ENCODE results near the gene ZBTB12. TPM values are rescaled to one million over a fixed set of nuclear protein-coding genes. Genes with fewer than 3 reads are reported as not detected.

The ZBTB12 gene
- total and polyA plus RNA-seq, 3 experiments from 2014 or later = 3.5 to 4.3 TPM; not detected in 1

- peak; percentile 17 to 71 (median 35) for DNase-seq
- Histone ChIP-seq H3K4me1 (ENCODE audit: insufficient read depth, low read length) (no peaks in the 10 kb centered on the region), H3K27me3 (ENCODE audit: insufficient read depth, low read length, poor library complexity, severe bottlenecking) (no peaks in the 10 kb centered on the region), H3K4me3 (ENCODE audit: low read length) (no peak overlapping the region), H3K36me3 (ENCODE audit: insufficient read depth, low read length) (peaks cover 47% of the 10 kb centered on the region), H3K27ac (ENCODE audit: low read depth, low read length) (no peak overlapping the region), H3K9me3 (ENCODE audit: low read length) (no peaks in the 10 kb centered on the region)
- Mint-ChIP-seq H3K27ac (peak overlapping the region in 1 of 8 donors; percentile 76), H3K27me3 (no peaks in the 10 kb centered on the region), H3K4me3 (no peak overlapping the region), H3K4me1 (peaks cover 0 to 3% (median 0%) of the 10 kb centered on the region in 3 donors), H3K36me3 (peaks cover 4 to 90% (median 14%) of the 10 kb centered on the region in 3 donors), H3K9me3 (no peaks in the 10 kb centered on the region)
- CTCF ChIA-PET = interaction anchor here (1.0 to 3.1 kb wide), 7 partner anchors 10 to 119 kb away, joined by 3 to 11 read pairs (median 3); partner anchors contain the start of genes EHMT2, NEU1 and SKIC2
- POLR2A ChIA-PET = interaction anchor here (1.5 kb wide), 1 partner anchor 9 kb away, joined by 6 read pairs; the partner anchor contains the start of gene EHMT2
These were observed 13.3 kb downstream of the ZBTB12 start for GRCh38 chr6:31888276-31889258.

GRCh38 chr6:31887173-31888007 lies 14.5 kb downstream of the ZBTB12 start:
- H3K27ac Mint-ChIP-seq = peak overlapping the region in 1 of 8 donors; percentile 38
- no peaks in the 10 kb centered on the region for H3K9me3 Mint-ChIP-seq
- Histone ChIP-seq H3K4me1 (ENCODE audit: insufficient read depth, low read length) (no peaks in the 10 kb centered on the region), H3K27me3 (ENCODE audit: insufficient read depth, low read length, poor library complexity, severe bottlenecking) (no peaks in the 10 kb centered on the region), H3K27ac (ENCODE audit: low read depth, low read length) (no peak overlapping the region), H3K4me3 (ENCODE audit: low read length) (no peak overlapping the region), H3K9me3 (ENCODE audit: low read length) (no peaks in the 10 kb centered on the region), H3K36me3 (ENCODE audit: insufficient read depth, low read length) (peaks cover 50% of the 10 kb centered on the region)
- H3K36me3 Mint-ChIP-seq = peaks cover 4 to 90% (median 13%) of the 10 kb centered on the region in 3 donors
- DNase-seq = no peak
- H3K27me3 Mint-ChIP-seq = no peaks in the 10 kb centered on the region
- CTCF ChIA-PET = interaction anchor here (1.0 to 3.1 kb wide), 3 partner anchors 11 to 150 kb away, joined by 3 to 11 read pairs (median 3); partner anchors contain the start of gene EHMT2
- H3K4me3 Mint-ChIP-seq = no peak overlapping the region
- POLR2A ChIA-PET = interaction anchor here (1.5 kb wide), 1 partner anchor 10 kb away, joined by 6 read pairs; the partner anchor contains the start of gene EHMT2
- peaks cover 0 to 3% (median 0%) of the 10 kb centered on the region in 3 donors for H3K4me1 Mint-ChIP-seq

- no peak overlapping the region for H3K4me3 Mint-ChIP-seq
- no peaks in the 10 kb centered on the region for H3K27me3 Mint-ChIP-seq
- ChIA-PET CTCF (interaction anchor here (1.1 kb wide), 1 partner anchor 149 kb away, joined by 3 read pairs; no protein-coding TSS in a partner anchor), POLR2A (no interaction called here)
- Histone ChIP-seq H3K4me1 (ENCODE audit: insufficient read depth, low read length) (no peaks in the 10 kb centered on the region), H3K27ac (ENCODE audit: low read depth, low read length) (no peak overlapping the region), H3K4me3 (ENCODE audit: low read length) (no peak overlapping the region), H3K27me3 (ENCODE audit: insufficient read depth, low read length, poor library complexity, severe bottlenecking) (no peaks in the 10 kb centered on the region), H3K36me3 (ENCODE audit: insufficient read depth, low read length) (peaks cover 49% of the 10 kb centered on the region), H3K9me3 (ENCODE audit: low read length) (no peaks in the 10 kb centered on the region)
- H3K27ac Mint-ChIP-seq = peak overlapping the region in 1 of 8 donors; percentile 48
- peaks cover 5 to 89% (median 15%) of the 10 kb centered on the region in 3 donors for H3K36me3 Mint-ChIP-seq
- peaks cover 0 to 3% (median 0%) of the 10 kb centered on the region in 3 donors for H3K4me1 Mint-ChIP-seq
- no peaks in the 10 kb centered on the region for H3K9me3 Mint-ChIP-seq
- no peak for DNase-seq
These were observed 15.3 kb downstream of the ZBTB12 start for GRCh38 chr6:31886541-31886991.

GRCh38 chr6:31884528-31885035 lies 17.3 kb downstream of the ZBTB12 start:
- no peak overlapping the region for H3K4me3 ChIP-seq (ENCODE audit: low read length)
- H3K4me1 ChIP-seq (ENCODE audit: insufficient read depth, low read length) = no peaks in the 10 kb centered on the region
- H3K36me3 ChIP-seq (ENCODE audit: insufficient read depth, low read length) = peaks cover 47% of the 10 kb centered on the region
- no peak for DNase-seq
- H3K4me1 Mint-ChIP-seq = peaks cover 0 to 2% (median 0%) of the 10 kb centered on the region in 3 donors
- ChIA-PET CTCF (interaction anchor here (1.2 kb wide), 1 partner anchor 18 kb away, joined by 3 read pairs; no protein-coding TSS in a partner anchor), POLR2A (no interaction called here)
- no peaks in the 10 kb centered on the region for H3K27me3 ChIP-seq (ENCODE audit: insufficient read depth, low read length, poor library complexity, severe bottlenecking)
- H3K9me3 Mint-ChIP-seq = no peaks in the 10 kb centered on the region
- no peak overlapping the region for H3K4me3 Mint-ChIP-seq
- H3K27me3 Mint-ChIP-seq = no peaks in the 10 kb centered on the region
- H3K27ac ChIP-seq (ENCODE audit: low read depth, low read length) = no peak overlapping the region
- H3K36me3 Mint-ChIP-seq = peaks cover 13 to 95% (median 19%) of the 10 kb centered on the region in 3 donors
- no peak overlapping the region for H3K27ac Mint-ChIP-seq
- H3K9me3 ChIP-seq (ENCODE audit: low read length) = no peaks in the 10 kb centered on the region

- H3K36me3 Mint-ChIP-seq = peaks cover 13 to 92% (median 17%) of the 10 kb centered on the region in 3 donors
- peaks cover 0 to 2% (median 0%) of the 10 kb centered on the region in 3 donors for H3K4me1 Mint-ChIP-seq
- no peak overlapping the region for H3K4me3 Mint-ChIP-seq
- Histone ChIP-seq H3K27me3 (ENCODE audit: insufficient read depth, low read length, poor library complexity, severe bottlenecking) (no peaks in the 10 kb centered on the region), H3K36me3 (ENCODE audit: insufficient read depth, low read length) (peaks cover 38% of the 10 kb centered on the region), H3K9me3 (ENCODE audit: low read length) (no peaks in the 10 kb centered on the region), H3K27ac (ENCODE audit: low read depth, low read length) (no peak overlapping the region), H3K4me3 (ENCODE audit: low read length) (no peak overlapping the region), H3K4me1 (ENCODE audit: insufficient read depth, low read length) (no peaks in the 10 kb centered on the region)
- H3K9me3 Mint-ChIP-seq = no peaks in the 10 kb centered on the region
- no peak overlapping the region for H3K27ac Mint-ChIP-seq
- ChIA-PET CTCF (interaction anchor here (0.9 to 1.2 kb wide), 3 partner anchors 15 to 154 kb away, joined by 3 to 4 read pairs (median 3); partner anchors contain the start of gene DDAH2), POLR2A (no interaction called here)
- H3K27me3 Mint-ChIP-seq = no peaks in the 10 kb centered on the region
- DNase-seq = no peak
These were observed 18.2 kb downstream of the ZBTB12 start for GRCh38 chr6:31883676-31884075.

GRCh38 chr6:31882344-31882743 lies 19.5 kb downstream of the ZBTB12 start:
- DNase-seq = no peak
- Histone ChIP-seq H3K27me3 (ENCODE audit: insufficient read depth, low read length, poor library complexity, severe bottlenecking) (no peaks in the 10 kb centered on the region), H3K36me3 (ENCODE audit: insufficient read depth, low read length) (peaks cover 36% of the 10 kb centered on the region), H3K4me1 (ENCODE audit: insufficient read depth, low read length) (no peaks in the 10 kb centered on the region), H3K4me3 (ENCODE audit: low read length) (no peak overlapping the region), H3K27ac (ENCODE audit: low read depth, low read length) (no peak overlapping the region), H3K9me3 (ENCODE audit: low read length) (no peaks in the 10 kb centered on the region)
- Mint-ChIP-seq H3K9me3 (no peaks in the 10 kb centered on the region), H3K4me3 (no peak overlapping the region), H3K27ac (no peak overlapping the region), H3K27me3 (no peaks in the 10 kb centered on the region), H3K4me1 (peaks cover 0 to 2% (median 0%) of the 10 kb centered on the region in 3 donors), H3K36me3 (peaks cover 13 to 79% (median 17%) of the 10 kb centered on the region in 3 donors)
- ChIA-PET CTCF (no interaction called here), POLR2A (no interaction called here)

GRCh38 chr6:31881136-31881859 lies 20.6 kb downstream of the ZBTB12 start:
- Mint-ChIP-seq H3K4me3 (no peak overlapping the region), H3K27ac (peak overlapping the region in 3 of 8 donors; percentile 62 to 77 (median 75)), H3K36me3 (peaks cover 12 to 69% (median 17%) of the 10 kb centered on the region in 3 donors), H3K27me3 (no peaks in the 10 kb centered on the region), H3K4me1 (peaks cover 0 to 2% (median 0%) of the 10 kb centered on the region in 3 donors), H3K9me3 (no peaks in the 10 kb centered on the region)
- Histone ChIP-seq H3K27me3 (ENCODE audit: insufficient read depth, low read length, poor library complexity, severe bottlenecking) (no peaks in the 10 kb centered on the region), H3K9me3 (ENCODE audit: low read length) (no peaks in the 10 kb centered on the region), H3K27ac (ENCODE audit: low read depth, low read length) (no peak overlapping the region), H3K4me3 (ENCODE audit: low read length) (no peak overlapping the region), H3K36me3 (ENCODE audit: insufficient read depth, low read length) (peaks cover 31% of the 10 kb centered on the region), H3K4me1 (ENCODE audit: insufficient read depth, low read length) (no peaks in the 10 kb centered on the region)
- CTCF ChIA-PET = no interaction called here
- no peak for DNase-seq
- POLR2A ChIA-PET = interaction anchor here (0.6 kb wide), 1 partner anchor 283 kb away, joined by 4 read pairs; the partner anchor contains the start of gene EGFL8

Measured in CD8-positive, alpha-beta memory T cell (primary cell).